Measurements from ENCODE around the gene UBE2V1. TPM values are rescaled to one million over a fixed set of nuclear protein-coding genes. Genes with fewer than 3 reads are reported as not detected.
"Not testable (repeated sequence)": the region's sequence is repeated elsewhere in the genome, so short reads cannot be mapped to it uniquely, and the experiment has no call there.

The UBE2V1 gene
- total RNA-seq, 1 experiment from 2014 or later: 68.3 TPM

- DNase-seq (ENCODE audit: low spot score): peak; percentile 99
Measured at GRCh38 chr20:50115591-50116367, 2.8 kb upstream of the UBE2V1 start.

- DNase-seq (ENCODE audit: low spot score): no peak
Measured at GRCh38 chr20:50115041-50115512, 2.1 kb upstream of the UBE2V1 start.

GRCh38 chr20:50113420-50114224, 672 bp upstream of the UBE2V1 start:
- DNase-seq (ENCODE audit: low spot score): no peak

- no peak for DNase-seq (ENCODE audit: low spot score)
Measured at GRCh38 chr20:50111829-50112495, 988 bp downstream of the UBE2V1 start.

- no peak for DNase-seq (ENCODE audit: low spot score)
Measured at GRCh38 chr20:50111120-50111828, 1.7 kb downstream of the UBE2V1 start.

- DNase-seq (ENCODE audit: low spot score): peak; percentile 72
Measured at GRCh38 chr20:50110141-50111047, 2.6 kb downstream of the UBE2V1 start.

- no peak for DNase-seq (ENCODE audit: low spot score)
Measured at GRCh38 chr20:50108556-50109235, 4.3 kb downstream of the UBE2V1 start.

- no peak for DNase-seq (ENCODE audit: low spot score)
Measured at GRCh38 chr20:50107796-50108331, 5.1 kb downstream of the UBE2V1 start.

- DNase-seq (ENCODE audit: low spot score): no peak
Measured at GRCh38 chr20:50107086-50107660, 5.8 kb downstream of the UBE2V1 start.

- DNase-seq (ENCODE audit: low spot score): not testable (repeated sequence)
Measured at GRCh38 chr20:50106669-50107068, 6.3 kb downstream of the UBE2V1 start.

- DNase-seq (ENCODE audit: low spot score): peak; percentile 83
Measured at GRCh38 chr20:50103464-50104107, 9.4 kb downstream of the UBE2V1 start.

- DNase-seq (ENCODE audit: low spot score): not testable (repeated sequence)
Measured at GRCh38 chr20:50102551-50102950, 10.4 kb downstream of the UBE2V1 start.

- DNase-seq (ENCODE audit: low spot score): no peak
Measured at GRCh38 chr20:50101887-50102286, 11.1 kb downstream of the UBE2V1 start.

GRCh38 chr20:50101281-50101680, 11.7 kb downstream of the UBE2V1 start:
- no peak for DNase-seq (ENCODE audit: low spot score)

- no peak for DNase-seq (ENCODE audit: low spot score)
Measured at GRCh38 chr20:50100552-50100951, 12.4 kb downstream of the UBE2V1 start.

- no peak for DNase-seq (ENCODE audit: low spot score)
Measured at GRCh38 chr20:50099565-50099991, 13.4 kb downstream of the UBE2V1 start.

GRCh38 chr20:50099113-50099512, 13.8 kb downstream of the UBE2V1 start:
- DNase-seq (ENCODE audit: low spot score): no peak

GRCh38 chr20:50098259-50098658, 14.7 kb downstream of the UBE2V1 start:
- DNase-seq (ENCODE audit: low spot score): no peak

- DNase-seq (ENCODE audit: low spot score): no peak
Measured at GRCh38 chr20:50097843-50098242, 15.1 kb downstream of the UBE2V1 start.
